Measurements from ENCODE around the gene XIRP1.
A peak's percentile ranks its signal among the peaks of the same experiment; 100 is the strongest.

The XIRP1 gene

GRCh38 chr3:39148435-39149058, 43.8 kb downstream of the XIRP1 start:
- H4K20me1 ChIP-seq = peaks cover 40 to 96% (median 71%) of the 10 kb centered on the region in 11 experiments; a peak in 21 of 22 replicates
- H3K4me3 ChIP-seq = peak overlapping the region; percentile 31 to 98 (median 56); a peak in 19 of 20 replicates
- H3K9me3 ChIP-seq (replicated peaks in 1 of 11) = no peaks in the 10 kb centered on the region
- peak overlapping the region; percentile 76 to 99 (median 96) for H3K9ac ChIP-seq
- H3K36me3 ChIP-seq = peaks cover 23 to 32% (median 30%) of the 10 kb centered on the region in 11 experiments
- H3K4me1 ChIP-seq = peaks cover 80 to 93% (median 91%) of the 10 kb centered on the region in 10 experiments
- TF ChIP-seq Cebpa-rat (IDR thresholded peaks at IDR 0.05) = no peak
- peak overlapping the region; percentile 97 to 100 (median 99) for H3K4me2 ChIP-seq
- H3K27ac ChIP-seq = peak overlapping the region; percentile 84 to 100 (median 96)
- no peaks in the 10 kb centered on the region for H3K27me3 ChIP-seq

GRCh38 chr3:39147711-39148434, 44.5 kb downstream of the XIRP1 start:
- Histone ChIP-seq H3K4me3 (peak overlapping the region; percentile 31 to 98 (median 56)), H3K9ac (peak overlapping the region; percentile 76 to 99 (median 96)), H3K4me2 (peak overlapping the region; percentile 97 to 100 (median 99)), H3K27me3 (no peaks in the 10 kb centered on the region), H3K9me3 (replicated peaks in 1 of 11) (no peaks in the 10 kb centered on the region), H3K4me1 (peaks cover 87 to 99% (median 97%) of the 10 kb centered on the region in 10 experiments), H3K27ac (peak overlapping the region; percentile 84 to 100 (median 96)), H3K36me3 (peaks cover 30 to 39% (median 37%) of the 10 kb centered on the region in 11 experiments), H4K20me1 (peaks cover 42 to 100% (median 72%) of the 10 kb centered on the region in 11 experiments)
- no peak for TF ChIP-seq Cebpa-rat (IDR thresholded peaks at IDR 0.05)

- Histone ChIP-seq H3K4me2 (peak overlapping the region; percentile 97 to 100 (median 99)), H3K27ac (peak overlapping the region; percentile 84 to 100 (median 96)), H3K9me3 (replicated peaks in 1 of 11) (no peaks in the 10 kb centered on the region), H3K4me3 (peak overlapping the region; percentile 31 to 98 (median 56)), H4K20me1 (peaks cover 42 to 100% (median 72%) of the 10 kb centered on the region in 11 experiments), H3K27me3 (no peaks in the 10 kb centered on the region), H3K36me3 (peaks cover 39 to 49% (median 46%) of the 10 kb centered on the region in 11 experiments), H3K4me1 (peaks cover 96 to 100% (median 100%) of the 10 kb centered on the region in 10 experiments), H3K9ac (peak overlapping the region; percentile 76 to 99 (median 96))
- no peak for TF ChIP-seq Cebpa-rat (IDR thresholded peaks at IDR 0.05)
These were observed 45.5 kb downstream of the XIRP1 start for GRCh38 chr3:39146611-39147591.

- H4K20me1 ChIP-seq = peaks cover 42 to 100% (median 72%) of the 10 kb centered on the region in 11 experiments
- H3K27me3 ChIP-seq = no peaks in the 10 kb centered on the region
- peaks cover 41 to 57% (median 53%) of the 10 kb centered on the region in 11 experiments for H3K36me3 ChIP-seq
- H3K4me1 ChIP-seq = peaks cover 96 to 100% (median 100%) of the 10 kb centered on the region in 10 experiments
- H3K4me2 ChIP-seq = peak overlapping the region; percentile 97 to 100 (median 99)
- H3K27ac ChIP-seq = peak overlapping the region; percentile 18 to 100 (median 96); a peak in 21 of 22 replicates
- peak overlapping the region; percentile 76 to 99 (median 96); a peak in 21 of 22 replicates for H3K9ac ChIP-seq
- H3K9me3 ChIP-seq (replicated peaks in 1 of 11) = no peaks in the 10 kb centered on the region
- H3K4me3 ChIP-seq = peak overlapping the region in 9 of 10 experiments; percentile 49 to 98 (median 57); a peak in 16 of 20 replicates
- no peak for TF ChIP-seq Cebpa-rat (IDR thresholded peaks at IDR 0.05)
These were observed 46.3 kb downstream of the XIRP1 start for GRCh38 chr3:39146083-39146501.

GRCh38 chr3:39144748-39145380, 47.5 kb downstream of the XIRP1 start:
- Histone ChIP-seq H3K27ac (no peak overlapping the region), H3K36me3 (peaks cover 51 to 69% (median 65%) of the 10 kb centered on the region in 11 experiments), H3K4me1 (peaks cover 94 to 100% (median 97%) of the 10 kb centered on the region in 10 experiments), H3K4me2 (peak overlapping the region in 9 of 11 experiments; percentile 42 to 100 (median 98); a peak in 15 of 22 replicates), H3K9ac (peak overlapping the region in 2 of 11 experiments; percentile 2 to 35; a peak in 1 of 22 replicates), H3K4me3 (no peak overlapping the region), H3K27me3 (no peaks in the 10 kb centered on the region), H4K20me1 (peaks cover 48 to 100% (median 70%) of the 10 kb centered on the region in 11 experiments), H3K9me3 (replicated peaks in 1 of 11) (no peaks in the 10 kb centered on the region)
- no peak for TF ChIP-seq Cebpa-rat (IDR thresholded peaks at IDR 0.05)

GRCh38 chr3:39144095-39144747, 48.2 kb downstream of the XIRP1 start:
- Histone ChIP-seq H3K9me3 (replicated peaks in 1 of 11) (no peaks in the 10 kb centered on the region), H3K27me3 (no peaks in the 10 kb centered on the region), H3K36me3 (peaks cover 51 to 74% (median 65%) of the 10 kb centered on the region in 11 experiments), H3K9ac (peak overlapping the region in 4 of 11 experiments; percentile 9 to 54 (median 22); a peak in 6 of 22 replicates), H4K20me1 (peaks cover 48 to 100% (median 72%) of the 10 kb centered on the region in 11 experiments), H3K4me1 (peaks cover 88 to 100% (median 94%) of the 10 kb centered on the region in 10 experiments), H3K27ac (no peak overlapping the region), H3K4me2 (peak overlapping the region; percentile 11 to 100 (median 79); a peak in 19 of 22 replicates), H3K4me3 (no peak overlapping the region)
- TF ChIP-seq Cebpa-rat (IDR thresholded peaks at IDR 0.05) = no peak

GRCh38 chr3:39143051-39143885, 49.1 kb downstream of the XIRP1 start:
- peak overlapping the region in 6 of 11 experiments; percentile 12 to 37 (median 23); a peak in 6 of 22 replicates for H3K9ac ChIP-seq
- H3K4me1 ChIP-seq = peaks cover 78 to 100% (median 93%) of the 10 kb centered on the region in 10 experiments
- H3K27ac ChIP-seq = peak overlapping the region in 1 of 11 experiments; percentile 49; a peak in 1 of 22 replicates
- no peaks in the 10 kb centered on the region for H3K9me3 ChIP-seq (replicated peaks in 1 of 11)
- no peaks in the 10 kb centered on the region for H3K27me3 ChIP-seq
- H3K36me3 ChIP-seq = peaks cover 54 to 77% (median 69%) of the 10 kb centered on the region in 11 experiments
- H4K20me1 ChIP-seq = peaks cover 48 to 99% (median 72%) of the 10 kb centered on the region in 11 experiments
- TF ChIP-seq Cebpa-rat (IDR thresholded peaks at IDR 0.05) = no peak
- H3K4me2 ChIP-seq = peak overlapping the region; percentile 60 to 100 (median 79)
- no peak overlapping the region for H3K4me3 ChIP-seq

Data from BLaER1 treated with 17β-estradiol and CSF1 and Interleukin-3, amounts not matched to agents 10 nM and 100 nM (cell line).